Hepatocyte (in vitro differentiated cells): Measurements from ENCODE around the gene NOS1AP.

ENCODE experiments used
- EZH2 ChIP-seq: fragments of 200-600 bp; sonication (generic); IDR thresholded peaks from 2 replicates; pipeline ENCODE4 v1.6.1; 2016; ENCODE audit warnings: antibody characterized with exemption, mild to moderate bottlenecking, borderline replicate concordance
- EZH2phosphoT487 ChIP-seq: fragments of 200-600 bp; sonication (generic); IDR thresholded peaks from one replicate; pipeline ENCODE4 v1.6.1; 2018; ENCODE audit warnings: antibody characterized with exemption, mild to moderate bottlenecking, low read depth, moderate library complexity; ENCODE audit not compliant: unreplicated experiment, severe bottlenecking
- TF ChIP-seq, protein P1 (sequence below): fragments of 200-600 bp; sonication (generic); IDR thresholded peaks from 2 replicates; pipeline ENCODE4 v1.5.1; 2016; ENCODE audit warnings: antibody characterized with exemption, mild to moderate bottlenecking; ENCODE audit not compliant: poor library complexity

DNA sequence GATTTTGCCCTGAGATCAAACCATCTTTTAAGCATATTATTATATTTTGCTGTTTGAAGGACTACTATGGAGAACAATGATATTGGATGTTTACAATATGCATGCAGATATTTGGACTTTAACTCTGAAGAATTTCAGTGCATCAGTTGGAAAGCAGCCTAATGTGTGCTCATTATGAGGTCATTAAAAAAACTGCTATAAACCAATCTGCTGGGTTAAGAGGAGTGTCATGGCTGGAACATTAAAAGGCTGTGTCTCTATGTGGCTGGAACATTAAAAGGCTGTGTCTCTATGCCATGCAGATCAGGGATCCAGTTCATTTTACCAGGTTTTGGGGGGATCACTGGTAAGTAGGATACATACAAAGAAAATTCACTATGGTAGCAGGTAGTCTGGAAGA is 229.5 kb downstream of the NOS1AP start:
- TF ChIP-seq, protein P1, sequence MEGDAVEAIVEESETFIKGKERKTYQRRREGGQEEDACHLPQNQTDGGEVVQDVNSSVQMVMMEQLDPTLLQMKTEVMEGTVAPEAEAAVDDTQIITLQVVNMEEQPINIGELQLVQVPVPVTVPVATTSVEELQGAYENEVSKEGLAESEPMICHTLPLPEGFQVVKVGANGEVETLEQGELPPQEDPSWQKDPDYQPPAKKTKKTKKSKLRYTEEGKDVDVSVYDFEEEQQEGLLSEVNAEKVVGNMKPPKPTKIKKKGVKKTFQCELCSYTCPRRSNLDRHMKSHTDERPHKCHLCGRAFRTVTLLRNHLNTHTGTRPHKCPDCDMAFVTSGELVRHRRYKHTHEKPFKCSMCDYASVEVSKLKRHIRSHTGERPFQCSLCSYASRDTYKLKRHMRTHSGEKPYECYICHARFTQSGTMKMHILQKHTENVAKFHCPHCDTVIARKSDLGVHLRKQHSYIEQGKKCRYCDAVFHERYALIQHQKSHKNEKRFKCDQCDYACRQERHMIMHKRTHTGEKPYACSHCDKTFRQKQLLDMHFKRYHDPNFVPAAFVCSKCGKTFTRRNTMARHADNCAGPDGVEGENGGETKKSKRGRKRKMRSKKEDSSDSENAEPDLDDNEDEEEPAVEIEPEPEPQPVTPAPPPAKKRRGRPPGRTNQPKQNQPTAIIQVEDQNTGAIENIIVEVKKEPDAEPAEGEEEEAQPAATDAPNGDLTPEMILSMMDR: no peak
- TF ChIP-seq EZH2 (no peak), EZH2phosphoT487 (no peak)
